Ishikawa (cell line): ENCODE data around the gene MRGPRF.

Experiments used
- CEBPB ChIP-seq: IDR thresholded peaks from 2 replicates; pipeline ENCODE4 v1.6.1; 2012
- CREB1 ChIP-seq: IDR thresholded peaks from 2 replicates; pipeline ENCODE4 v1.6.1; 2012; ENCODE audit warnings: low read depth
- EGR1 ChIP-seq: IDR thresholded peaks from 2 replicates; pipeline ENCODE4 v1.6.1; 2012
- EP300 ChIP-seq: IDR thresholded peaks from 2 replicates; pipeline ENCODE4 v1.6.1; 2012; ENCODE audit warnings: borderline replicate concordance
- FOXM1 ChIP-seq: IDR thresholded peaks from 2 replicates; pipeline ENCODE4 v1.6.1; 2012; ENCODE audit warnings: low read depth, borderline replicate concordance
- MAX ChIP-seq: IDR thresholded peaks from 2 replicates; pipeline ENCODE4 v1.6.1; 2012
- NFIC ChIP-seq: IDR thresholded peaks from 2 replicates; pipeline ENCODE4 v1.6.1; 2012
- RAD21 ChIP-seq: IDR thresholded peaks from 2 replicates; pipeline ENCODE4 v1.6.1; 2012; ENCODE audit warnings: low read depth
- REST ChIP-seq: IDR thresholded peaks from 2 replicates; pipeline ENCODE4 v1.6.1; 2012; ENCODE audit warnings: low read depth, mild to moderate bottlenecking
- TAF1 ChIP-seq: IDR thresholded peaks from 2 replicates; pipeline ENCODE4 v1.6.1; 2012; ENCODE audit warnings: low read depth, mild to moderate bottlenecking
- TCF12 ChIP-seq: IDR thresholded peaks from 2 replicates; pipeline ENCODE4 v1.6.1; 2012; ENCODE audit warnings: low read depth
- USF1 ChIP-seq: IDR thresholded peaks from 2 replicates; pipeline ENCODE4 v1.6.1; 2012
- YY1 ChIP-seq: IDR thresholded peaks from 2 replicates; pipeline ENCODE4 v1.6.1; 2012; ENCODE audit warnings: low read depth

- TF ChIP-seq RAD21 = no peak
- TF ChIP-seq EP300 = no peak
- TF ChIP-seq TAF1 = no peak
- TF ChIP-seq REST = no peak
- TF ChIP-seq USF1 = no peak
- TF ChIP-seq TCF12 = no peak
- TF ChIP-seq CREB1 = no peak
- TF ChIP-seq FOXM1 = no peak
- TF ChIP-seq YY1 = no peak
- no peak for TF ChIP-seq NFIC
- no peak for TF ChIP-seq CEBPB
- TF ChIP-seq EGR1 = no peak
- no peak for TF ChIP-seq MAX
Observed at GRCh38 chr11:68996376-68997123, 16.5 kb downstream of the MRGPRF start.
